NCI-H2171 treated with DMSO at 0.1 percent for 48 hours (cell line): ENCODE results near the gene TCF23.

Experiments used
- DNase-seq: peaks from one replicate; lab custom pipeline; 2025; lab: John Stamatoyannopoulos, UW

TCF23 gene

GRCh38 chr2:27128668-27129571 lies 19.9 kb upstream of the TCF23 start:
- no peak for DNase-seq

- DNase-seq, result no peak
These were observed 18.4 kb upstream of the TCF23 start for GRCh38 chr2:27130396-27130795.

- DNase-seq, result no peak
These were observed 17.4 kb upstream of the TCF23 start for GRCh38 chr2:27131429-27131828.

GRCh38 chr2:27133195-27133875 lies 15.5 kb upstream of the TCF23 start:
- no peak for DNase-seq

- DNase-seq, result peak; percentile 97
These were observed 14.7 kb upstream of the TCF23 start, which contains the start of gene PREB for GRCh38 chr2:27133905-27134780. TSS of gene PREB (minus strand) at chr2:27134636. CDS start at chr2:27134421, 215 bp downstream.

- DNase-seq, result no peak
These were observed 13.9 kb upstream of the TCF23 start for GRCh38 chr2:27134781-27135477.

- DNase-seq, result no peak
These were observed 13.3 kb upstream of the TCF23 start for GRCh38 chr2:27135478-27135955.

- DNase-seq, result no peak
These were observed 12.1 kb upstream of the TCF23 start for GRCh38 chr2:27136751-27137150.

- DNase-seq, result no peak
These were observed 11.4 kb upstream of the TCF23 start for GRCh38 chr2:27137322-27137935.

- DNase-seq, result no peak
These were observed 10.7 kb upstream of the TCF23 start for GRCh38 chr2:27138111-27138510.

- no peak for DNase-seq
These were observed 9.5 kb upstream of the TCF23 start, which contains the start of gene PRR30 for GRCh38 chr2:27139310-27139709. TSS of gene PRR30 (minus strand) at chr2:27139410. CDS start at chr2:27138329, 1,081 bp downstream.

- no peak for DNase-seq
These were observed 5.5 kb upstream of the TCF23 start for GRCh38 chr2:27143285-27143684.

- DNase-seq, result peak; percentile 51
These were observed 3.1 kb upstream of the TCF23 start for GRCh38 chr2:27145682-27146081.

- DNase-seq, result no peak
These were observed 869 bp upstream of the TCF23 start for GRCh38 chr2:27147935-27148334.

- DNase-seq, result no peak
These were observed 984 bp downstream of the TCF23 start for GRCh38 chr2:27149570-27150405.

- DNase-seq, result no peak
These were observed 1.9 kb downstream of the TCF23 start for GRCh38 chr2:27150639-27151230.

GRCh38 chr2:27152102-27152795 lies 3.4 kb downstream of the TCF23 start:
- no peak for DNase-seq

GRCh38 chr2:27152796-27153464 lies 4.1 kb downstream of the TCF23 start:
- DNase-seq, result peak; percentile 89
